Neutrophil (primary cell): ENCODE data around the gene FASLG.

ENCODE experiments used
- H3K27ac ChIP-seq: fragments of 200-600 bp; sonication (generic); 2 replicates; pipeline ENCODE4 v1.5.1; 2016; ENCODE audit warnings: mild to moderate bottlenecking, moderate library complexity
- H3K27me3 ChIP-seq: fragments of 200-600 bp; sonication (generic); 2 replicates; pipeline ENCODE4 v1.6.0; 2016; ENCODE audit warnings: mild to moderate bottlenecking
- H3K36me3 ChIP-seq: fragments of 200-600 bp; sonication (generic); 2 replicates; pipeline ENCODE4 v1.5.1; 2017
- H3K4me1 ChIP-seq, 2 experiments: fragments of 200-600 bp in 1 of 2; sonication (generic) in 1 of 2; 1 replicate in 1 of 2; 2 replicates in 1 of 2; pipeline versions ENCODE4 v1.5.1 to v1.6.1; 2013 to 2016; ENCODE audit warnings: low read depth in 1 of 2, low read length in 1 of 2, mild to moderate bottlenecking in 1 of 2, moderate library complexity in 1 of 2; ENCODE audit not compliant: control insufficient read depth in 1 of 2, insufficient read depth in 1 of 2
- H3K4me3 ChIP-seq, 2 experiments: fragments of 200-600 bp in 1 of 2; sonication (generic) in 1 of 2; 1 replicate in 1 of 2; 2 replicates in 1 of 2; pipeline ENCODE4 v1.5.1; 2013 to 2016; ENCODE audit warnings: low read depth in 1 of 2, low read length in 1 of 2, mild to moderate bottlenecking in 1 of 2, moderate library complexity in 1 of 2
- H3K9me3 ChIP-seq: fragments of 200-600 bp; sonication (generic); 2 replicates; pipeline ENCODE4 v1.5.1; 2016
- CTCF ChIP-seq: fragments of 200-600 bp; sonication (generic); IDR thresholded peaks from 2 replicates; pipeline ENCODE4 v1.5.1; 2016; ENCODE audit warnings: antibody characterized with exemption

Gene FASLG

GRCh38 chr1:172637522-172637921, 21.4 kb upstream of the FASLG start:
- no peaks in the 10 kb centered on the region for H3K4me1 ChIP-seq
- no peak for TF ChIP-seq CTCF
- no peaks in the 10 kb centered on the region for H3K9me3 ChIP-seq
- H3K27ac ChIP-seq, result no peak overlapping the region
- no peaks in the 10 kb centered on the region for H3K36me3 ChIP-seq
- no peak overlapping the region for H3K4me3 ChIP-seq
- no peaks in the 10 kb centered on the region for H3K27me3 ChIP-seq

GRCh38 chr1:172638249-172638648, 20.7 kb upstream of the FASLG start:
- Histone ChIP-seq H3K27me3 (no peaks in the 10 kb centered on the region), H3K4me1 (no peaks in the 10 kb centered on the region), H3K36me3 (no peaks in the 10 kb centered on the region), H3K27ac (no peak overlapping the region), H3K9me3 (no peaks in the 10 kb centered on the region), H3K4me3 (no peak overlapping the region)
- TF ChIP-seq CTCF, result no peak

- no peaks in the 10 kb centered on the region for H3K36me3 ChIP-seq
- no peaks in the 10 kb centered on the region for H3K4me1 ChIP-seq
- H3K27me3 ChIP-seq, result no peaks in the 10 kb centered on the region
- no peak overlapping the region for H3K4me3 ChIP-seq
- no peak overlapping the region for H3K27ac ChIP-seq
- no peaks in the 10 kb centered on the region for H3K9me3 ChIP-seq
- no peak for TF ChIP-seq CTCF
Observed at GRCh38 chr1:172638885-172639831, 19.7 kb upstream of the FASLG start.

- H3K27ac ChIP-seq, result no peak overlapping the region
- H3K27me3 ChIP-seq, result no peaks in the 10 kb centered on the region
- no peaks in the 10 kb centered on the region for H3K4me1 ChIP-seq
- H3K36me3 ChIP-seq, result no peaks in the 10 kb centered on the region
- H3K4me3 ChIP-seq, result no peak overlapping the region
- TF ChIP-seq CTCF, result no peak
- H3K9me3 ChIP-seq, result no peaks in the 10 kb centered on the region
Observed at GRCh38 chr1:172640111-172640510, 18.8 kb upstream of the FASLG start.

GRCh38 chr1:172641492-172641891, 17.4 kb upstream of the FASLG start:
- TF ChIP-seq CTCF, result no peak
- no peak overlapping the region for H3K4me3 ChIP-seq
- H3K4me1 ChIP-seq, result no peaks in the 10 kb centered on the region
- no peaks in the 10 kb centered on the region for H3K36me3 ChIP-seq
- H3K9me3 ChIP-seq, result no peaks in the 10 kb centered on the region
- H3K27me3 ChIP-seq, result no peaks in the 10 kb centered on the region
- no peak overlapping the region for H3K27ac ChIP-seq
